GM21576 (cell line): Measurements from ENCODE around the gene GARNL3.

ENCODE experiments used
- ATAC-seq: cut with Tn5 transposase; IDR thresholded peaks from one replicate; pipeline ENCODE4 v1.9.1; 2021; ENCODE audit warnings: mild to moderate bottlenecking, moderate library complexity; ENCODE audit not compliant: unreplicated experiment

The GARNL3 gene

DNA sequence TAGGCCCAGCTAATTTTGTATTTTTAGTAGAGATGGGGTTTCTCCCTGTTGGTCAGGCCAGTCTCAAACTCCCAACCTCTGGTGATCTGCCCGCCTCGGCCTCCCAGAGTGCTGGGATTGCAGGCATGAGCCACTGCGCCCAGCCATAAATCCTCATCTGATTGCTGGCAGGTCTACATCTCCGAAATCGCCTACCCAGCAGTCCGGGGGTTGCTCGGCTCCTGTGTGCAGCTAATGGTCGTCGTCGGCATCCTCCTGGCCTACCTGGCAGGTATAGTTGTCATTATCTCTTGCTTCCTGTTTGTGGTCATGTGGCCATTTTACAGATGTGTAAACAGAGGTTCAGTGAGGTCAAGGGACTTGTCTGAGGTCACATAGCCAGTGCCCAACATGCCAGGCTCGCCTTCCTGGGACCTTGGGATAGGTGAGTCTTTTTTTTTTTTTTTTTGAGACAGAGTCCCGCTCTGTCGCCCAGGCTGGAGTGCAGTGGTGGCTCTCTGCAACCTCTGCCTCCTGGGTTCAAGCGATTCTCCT lies 135.2 kb downstream of the GARNL3 start:
- no peak for ATAC-seq

GRCh38 chr9:127402401-127403090 lies 138.0 kb downstream of the GARNL3 start:
- ATAC-seq, result no peak

GRCh38 chr9:127403507-127404192 lies 139.1 kb downstream of the GARNL3 start:
- ATAC-seq, result no peak

- ATAC-seq, result no peak
Observed at GRCh38 chr9:127404631-127405030, 140.1 kb downstream of the GARNL3 start.

- no peak for ATAC-seq
Observed at GRCh38 chr9:127405344-127406125, 141.0 kb downstream of the GARNL3 start.

DNA sequence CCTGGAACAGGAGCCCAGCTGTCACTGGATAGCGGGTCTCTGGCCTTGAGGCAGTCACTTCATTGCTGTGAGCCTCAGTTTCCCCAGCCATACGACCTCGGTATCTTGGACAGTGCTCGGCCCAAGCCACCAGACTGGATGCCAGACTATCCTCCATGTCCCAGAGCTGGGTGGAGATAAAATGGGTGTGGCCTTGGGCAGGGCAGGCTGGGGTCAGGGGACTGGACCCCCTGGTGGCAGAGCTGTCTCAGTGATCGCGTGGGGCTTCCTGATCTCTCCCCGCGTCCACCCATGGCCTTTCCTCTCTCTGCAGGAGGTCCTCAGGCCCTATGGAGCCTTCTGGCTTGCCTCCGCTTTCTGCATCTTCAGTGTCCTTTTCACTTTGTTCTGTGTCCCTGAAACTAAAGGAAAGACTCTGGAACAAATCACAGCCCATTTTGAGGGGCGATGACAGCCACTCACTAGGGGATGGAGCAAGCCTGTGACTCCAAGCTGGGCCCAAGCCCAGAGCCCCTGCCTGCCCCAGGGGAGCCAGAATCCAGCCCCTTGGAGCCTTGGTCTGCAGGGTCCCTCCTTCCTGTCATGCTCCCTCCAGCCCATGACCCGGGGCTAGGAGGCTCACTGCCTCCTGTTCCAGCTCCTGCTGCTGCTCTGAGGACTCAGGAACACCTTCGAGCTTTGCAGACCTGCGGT lies 142.4 kb downstream of the GARNL3 start:
- no peak for ATAC-seq

DNA sequence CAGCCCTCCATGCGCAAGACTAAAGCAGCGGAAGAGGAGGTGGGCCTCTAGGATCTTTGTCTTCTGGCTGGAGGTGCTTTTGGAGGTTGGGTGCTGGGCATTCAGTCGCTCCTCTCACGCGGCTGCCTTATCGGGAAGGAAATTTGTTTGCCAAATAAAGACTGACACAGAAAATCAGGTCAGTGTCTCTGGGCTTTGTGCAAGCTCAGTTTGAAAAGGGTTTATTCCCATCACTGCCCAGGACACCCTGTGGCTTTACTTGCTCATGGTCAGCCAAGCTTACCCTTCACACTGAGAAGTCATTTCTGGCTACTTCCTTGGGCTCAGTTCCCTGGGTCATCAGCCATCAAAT lies 142.9 kb downstream of the GARNL3 start:
- ATAC-seq, result no peak

- ATAC-seq, result no peak
Observed at GRCh38 chr9:127411122-127411521, 146.5 kb downstream of the GARNL3 start.

DNA sequence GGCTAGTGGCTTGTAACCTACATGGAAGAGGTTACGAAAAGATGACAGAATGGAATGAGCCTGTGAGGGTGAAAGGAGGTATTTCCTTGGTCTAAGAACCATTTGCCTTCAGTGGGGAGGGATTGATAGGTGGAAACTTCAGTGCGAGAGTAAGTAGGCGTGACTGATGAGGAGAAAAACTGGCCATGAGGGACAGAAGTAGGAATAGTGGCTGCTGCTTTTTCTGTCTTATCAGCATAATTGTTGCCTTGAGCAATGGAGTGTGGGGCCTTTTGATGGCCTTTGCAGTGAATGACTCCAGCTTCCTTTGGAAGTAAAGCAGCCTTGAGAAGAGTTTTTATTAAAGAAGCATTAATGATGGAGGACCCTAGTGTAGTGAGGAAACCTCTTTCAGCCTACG lies 150.6 kb downstream of the GARNL3 start:
- ATAC-seq, result no peak

DNA sequence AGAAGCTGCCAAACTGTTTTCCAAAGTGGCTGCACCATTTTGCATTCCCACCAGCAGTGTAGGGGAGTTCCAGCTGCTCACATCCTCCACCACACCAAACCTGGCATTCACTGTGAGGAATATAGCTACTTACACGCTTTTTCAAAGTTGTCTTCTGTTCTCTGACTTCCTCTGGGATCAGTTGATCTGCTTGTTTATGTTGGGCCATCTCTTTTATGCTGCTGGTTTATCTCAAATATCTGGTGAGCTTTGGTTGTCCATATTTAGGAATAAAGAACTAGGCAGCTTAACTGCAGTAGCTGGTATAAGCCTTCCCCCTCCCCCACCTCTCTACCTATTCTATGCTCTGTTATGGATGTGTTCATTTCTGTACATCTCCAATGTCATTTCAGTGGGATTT lies 151.1 kb downstream of the GARNL3 start:
- ATAC-seq, result no peak

- no peak for ATAC-seq
Observed at GRCh38 chr9:127417131-127418036, 152.8 kb downstream of the GARNL3 start.

DNA sequence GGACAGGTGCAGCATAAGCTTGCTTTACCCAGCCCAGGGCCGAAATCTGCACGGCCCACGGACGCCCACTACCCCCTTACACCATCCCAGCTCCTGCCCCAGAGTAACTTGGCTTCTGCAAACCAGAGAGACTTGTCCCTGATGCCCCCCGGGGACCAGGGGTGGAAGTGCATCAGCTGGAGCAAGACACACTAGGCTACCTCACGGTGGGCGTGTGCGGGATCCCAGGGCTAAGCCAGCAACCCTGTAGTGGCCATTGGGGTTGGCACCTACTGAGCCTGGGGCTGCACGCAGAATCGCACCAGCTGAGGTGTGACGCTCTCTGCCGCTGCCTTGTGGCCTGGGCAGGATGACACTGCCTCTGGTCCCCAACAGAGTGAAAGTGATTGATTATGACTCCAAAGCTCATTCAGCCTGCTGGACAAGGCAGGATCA lies 153.5 kb downstream of the GARNL3 start:
- no peak for ATAC-seq

GRCh38 chr9:127419348-127419747 lies 154.8 kb downstream of the GARNL3 start:
- no peak for ATAC-seq

- ATAC-seq, result no peak
Observed at GRCh38 chr9:127421057-127421456, 156.5 kb downstream of the GARNL3 start.

DNA sequence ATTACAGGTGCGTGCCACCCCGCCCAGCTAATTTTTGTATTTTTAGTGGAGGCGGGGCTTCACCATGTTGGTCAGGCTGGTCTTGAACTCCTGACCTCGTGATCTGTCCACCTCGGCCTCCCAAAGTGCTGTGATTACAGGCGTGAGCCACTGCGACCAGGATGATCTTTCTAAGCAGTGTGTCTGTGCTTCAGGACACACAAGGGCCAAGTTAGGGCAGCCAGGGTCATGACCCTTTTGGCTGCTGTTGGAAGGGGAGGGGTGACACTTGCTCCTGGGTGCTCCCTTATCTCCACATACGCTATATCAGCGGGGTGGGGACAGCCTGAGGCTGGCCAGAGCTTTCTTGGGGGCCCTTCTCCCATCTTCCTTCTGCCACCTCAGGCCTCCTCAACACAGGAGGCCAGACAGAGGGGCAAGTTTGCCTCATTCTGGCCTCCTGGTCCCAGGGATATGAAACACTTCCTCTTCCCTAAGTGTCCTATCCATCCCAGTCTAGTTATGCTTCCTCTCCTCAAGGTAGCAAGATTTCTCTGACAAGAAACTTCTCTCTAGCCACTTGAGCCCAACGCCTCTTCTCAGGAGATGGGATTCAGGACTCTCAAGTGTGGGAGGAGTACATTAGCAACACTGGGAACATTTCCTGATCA lies 157.7 kb downstream of the GARNL3 start:
- ATAC-seq, result no peak

- ATAC-seq, result no peak
Observed at GRCh38 chr9:127422787-127423186, 158.2 kb downstream of the GARNL3 start.

DNA sequence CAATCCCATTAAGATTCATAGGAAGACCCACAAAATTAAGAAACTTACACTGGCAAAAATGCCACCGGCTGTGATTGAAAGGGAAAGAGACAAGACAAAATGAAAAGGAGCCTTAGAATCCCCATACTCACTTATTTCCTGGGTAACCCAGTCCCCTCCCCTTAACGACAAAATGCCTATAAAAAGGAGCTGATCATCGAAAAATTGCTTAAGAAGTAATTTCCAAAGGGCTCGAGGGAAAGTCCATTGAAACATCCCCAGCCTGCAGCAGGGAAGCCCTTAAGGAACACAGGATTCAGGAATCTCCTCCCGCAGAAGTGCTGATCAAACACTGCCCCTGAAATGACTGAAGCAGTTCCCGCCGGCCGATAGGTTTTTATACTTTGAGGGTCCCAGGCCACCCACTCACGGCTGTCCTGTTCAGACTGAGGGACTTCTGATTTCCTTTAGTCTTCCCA lies 158.9 kb downstream of the GARNL3 start:
- ATAC-seq, result no peak

DNA sequence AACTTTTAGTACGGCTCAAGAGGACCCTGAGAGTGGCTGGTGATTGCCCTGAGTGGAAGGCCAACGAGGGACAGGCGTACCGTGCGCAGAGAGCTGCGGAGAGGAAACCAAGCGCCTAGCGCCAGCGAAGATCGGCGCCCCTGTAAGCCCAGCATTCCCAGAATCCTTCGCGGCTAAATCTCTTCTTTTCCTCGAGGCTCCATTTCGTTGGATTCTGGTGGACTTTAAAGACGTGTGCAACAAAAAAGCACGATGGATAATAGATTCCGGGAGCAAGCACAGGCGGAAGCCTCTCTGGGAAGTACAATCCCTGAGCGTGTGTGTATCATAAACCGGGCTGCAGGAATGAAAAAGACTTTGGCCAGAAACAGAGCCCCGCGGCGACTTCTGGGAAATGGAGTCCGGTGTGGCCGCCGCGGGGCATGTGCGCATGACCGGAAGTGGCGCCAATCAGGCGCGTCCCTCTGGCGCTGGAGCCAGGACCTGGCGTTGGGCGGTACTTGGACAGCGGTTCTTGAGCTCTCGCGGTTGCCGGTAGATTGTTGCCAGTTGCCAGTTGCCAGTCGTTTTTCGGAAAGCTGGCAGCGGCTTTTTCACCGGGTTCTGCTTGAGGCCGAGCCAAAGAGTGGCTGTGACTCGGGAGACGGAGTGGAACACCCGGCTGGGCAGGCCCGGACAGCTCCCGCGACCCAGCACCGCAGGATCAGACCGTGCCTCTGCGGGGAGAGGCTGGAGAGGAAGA lies 159.5 kb downstream of the GARNL3 start, which contains the start of gene ZNF79:
Gene ZNF79 (plus strand): TSS at position 449 of the 742 bp plus-strand sequence. CDS start 406 bp downstream, outside the sequence.
- peak; percentile 81 for ATAC-seq

DNA sequence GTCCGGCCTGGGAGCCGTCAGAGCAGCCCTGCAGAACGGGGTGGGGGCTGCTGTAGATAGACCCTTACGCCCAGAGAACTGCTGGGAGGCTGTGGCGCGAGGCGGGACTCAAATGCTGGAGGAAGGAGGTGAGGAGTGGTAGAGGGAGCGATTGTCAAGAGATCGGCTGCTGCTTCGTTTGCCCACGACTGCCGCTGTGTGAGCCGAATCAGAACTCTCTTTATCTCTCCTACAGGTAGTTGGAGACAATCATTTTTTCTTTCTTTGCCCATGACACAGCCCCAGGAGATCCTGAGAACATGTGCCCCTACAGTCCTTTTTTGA lies 160.1 kb downstream of the GARNL3 start:
- no peak for ATAC-seq
